Esophagus squamous epithelium (tissue), 5 donors: Measurements from ENCODE around the gene COL26A1. TPM values are rescaled to one million over a fixed set of nuclear protein-coding genes. Genes with fewer than 3 reads are reported as not detected.

Source experiments
- DNase-seq: peaks from one replicate; lab custom pipeline; 2025; lab: John Stamatoyannopoulos, UW
- H3K27ac ChIP-seq, 4 donors: fragments of 200-600 bp; sonication (generic); one replicate each; pipeline ENCODE4 v1.5.1; 2016 to 2019; ENCODE audit warnings: mild to moderate bottlenecking in 1 of 4
- H3K27me3 ChIP-seq, 4 donors: fragments of 200-600 bp; sonication (generic); 1 replicate in 3 of 4; 2 replicates in 1 of 4; pipeline versions ENCODE4 v1.5.1 to v1.6.0; 2017 to 2021; ENCODE audit warnings: antibody characterized with exemption in 1 of 4
- H3K36me3 ChIP-seq, 3 donors: fragments of 200-600 bp; sonication (generic); one replicate each; pipeline ENCODE4 v1.5.1; 2016 to 2019
- H3K4me1 ChIP-seq, 3 donors: fragments of 200-600 bp; sonication (generic); one replicate each; pipeline ENCODE4 v1.5.1; 2017 to 2019
- H3K4me3 ChIP-seq, 4 donors: fragments of 200-600 bp; sonication (generic); 1 replicate in 3 of 4; 2 replicates in 1 of 4; pipeline ENCODE4 v1.5.1; 2016 to 2019; ENCODE audit warnings: mild to moderate bottlenecking in 2 of 4, moderate library complexity in 1 of 4
- H3K9me3 ChIP-seq, 3 donors: fragments of 200-600 bp; sonication (generic); one replicate each; pipeline ENCODE4 v1.5.1; 2016 to 2019
- CTCF ChIP-seq, 6 experiments: fragments of 450-650 bp in 4 of 6; fragments of 200-600 bp in 2 of 6; sonication (generic) in 2 of 6; IDR thresholded peaks; one replicate each; pipeline ENCODE4 v1.5.1; 2016 to 2019; ENCODE audit warnings: antibody characterized with exemption in 6 of 6, mild to moderate bottlenecking in 4 of 6, moderate library complexity in 4 of 6
- POLR2A ChIP-seq, 4 donors: fragments of 450-650 bp; IDR thresholded peaks; one replicate each; pipeline ENCODE4 v1.6.1; 2017; ENCODE audit warnings: antibody characterized with exemption in 4 of 4, mild to moderate bottlenecking in 4 of 4, moderate library complexity in 3 of 4
- WGBS, 2 donors: methylation state at CpG; one replicate each; pipeline ENCODE4 v1.1.5; 2018; 5-methylcytosine and 5-hydroxymethylcytosine counted together
- intact Hi-C: fragments of 100-400 bp; cut with DNase I; formaldehyde crosslinking; loops from one replicate; pipeline ENCODE4 v1.15.0; 2022
- total RNA-seq, 4 donors: library from RNA; depleted of rRNA; stranded (reverse); fragments of >200 nt; gene quantifications; one replicate each; pipeline ENCODE4 v1.1.0, GENCODE V29; 2016
- donor health status: DM: yes; HTN: yes; CAD: no.

The COL26A1 gene
- total RNA-seq, 4 donors from 2014 or later = not detected

GRCh38 chr7:101536668-101537067 lies 174.0 kb downstream of the COL26A1 start:
- TF ChIP-seq POLR2A (IDR thresholded peaks at IDR 0.05) = no peak
- no peak for TF ChIP-seq CTCF (IDR thresholded peaks at IDR 0.05)

GRCh38 chr7:101537205-101537604 lies 174.5 kb downstream of the COL26A1 start:
- no peak overlapping the region for H3K27ac ChIP-seq
- WGBS, 2 donors = 36 to 47% methylated on average over 2 to 3 of the region's 8 CpGs

More at GRCh38 chr7:101536668-101537067, 174.0 kb downstream of the COL26A1 start:
- H3K4me1 ChIP-seq = peaks cover 0 to 18% (median 0%) of the 10 kb centered on the region in 3 donors
- intact Hi-C loops = loop anchor here (10.0 kb wide), 1 partner anchor 162 kb away; no protein-coding TSS in a partner anchor
- peaks cover 0 to 13% (median 0%) of the 10 kb centered on the region in 4 donors for H3K27me3 ChIP-seq
- WGBS, 2 donors = 73 to 88% methylated on average over 3 of the region's 4 CpGs
- H3K36me3 ChIP-seq = no peaks in the 10 kb centered on the region
- H3K9me3 ChIP-seq = no peaks in the 10 kb centered on the region
- no peak overlapping the region for H3K4me3 ChIP-seq
- no peak for DNase-seq
- H3K27ac ChIP-seq = no peak overlapping the region

GRCh38 chr7:101537935-101538595 lies 175.4 kb downstream of the COL26A1 start:
- Histone ChIP-seq H3K27ac (no peak overlapping the region), H3K27me3 (peaks cover 0 to 23% (median 0%) of the 10 kb centered on the region in 4 donors), H3K36me3 (no peaks in the 10 kb centered on the region), H3K4me3 (no peak overlapping the region), H3K9me3 (no peaks in the 10 kb centered on the region), H3K4me1 (peaks cover 0 to 23% (median 0%) of the 10 kb centered on the region in 3 donors)
- DNase-seq = no peak
- TF ChIP-seq CTCF (IDR thresholded peaks at IDR 0.05) (no peak), POLR2A (IDR thresholded peaks at IDR 0.05) (no peak)
- intact Hi-C loops = loop anchor here (10.0 kb wide), 1 partner anchor 163 kb away; no protein-coding TSS in a partner anchor
- WGBS, 2 donors = 70 to 89% methylated on average over 3 to 14 of the region's 17 CpGs

More at GRCh38 chr7:101537205-101537604, 174.5 kb downstream of the COL26A1 start:
- no peak for TF ChIP-seq CTCF (IDR thresholded peaks at IDR 0.05)
- no peak for TF ChIP-seq POLR2A (IDR thresholded peaks at IDR 0.05)
- no peak for DNase-seq
- Histone ChIP-seq H3K4me3 (no peak overlapping the region), H3K9me3 (no peaks in the 10 kb centered on the region), H3K27me3 (peaks cover 0 to 17% (median 0%) of the 10 kb centered on the region in 4 donors), H3K36me3 (no peaks in the 10 kb centered on the region), H3K4me1 (peaks cover 0 to 18% (median 0%) of the 10 kb centered on the region in 3 donors)
- intact Hi-C loops = loop anchor here (10.0 kb wide), 1 partner anchor 162 kb away; no protein-coding TSS in a partner anchor

- Histone ChIP-seq H3K27ac (no peak overlapping the region), H3K27me3 (peaks cover 0 to 23% (median 0%) of the 10 kb centered on the region in 4 donors), H3K4me3 (no peak overlapping the region), H3K4me1 (peaks cover 0 to 23% (median 0%) of the 10 kb centered on the region in 3 donors), H3K36me3 (no peaks in the 10 kb centered on the region), H3K9me3 (no peaks in the 10 kb centered on the region)
- DNase-seq = no peak
- TF ChIP-seq POLR2A (IDR thresholded peaks at IDR 0.05) (no peak), CTCF (IDR thresholded peaks at IDR 0.05) (peak; percentile 68 to 79 (median 72))
- intact Hi-C loops = loop anchor here (10.0 kb wide), 1 partner anchor 164 kb away; no protein-coding TSS in a partner anchor
- WGBS, 2 donors = 10 to 11% methylated on average over 6 to 12 of the region's 15 CpGs
These were observed 176.2 kb downstream of the COL26A1 start for GRCh38 chr7:101538596-101539459.
